MM.1S (cell line): ENCODE measurements around the gene CD52.

Experiments
- EZH2 ChIP-seq: fragments of 300-600 bp; sonication (generic); optimal IDR thresholded peaks from 2 replicates; pipeline ENCODE3; 2017; ENCODE audit warnings: low read depth, mild to moderate bottlenecking, antibody characterized with exemption, low read length, mixed read lengths
- EZH2phosphoT487 ChIP-seq: fragments of 300-600 bp; sonication (generic); IDR thresholded peaks from 2 replicates; pipeline ENCODE4 v1.6.1; 2018; ENCODE audit warnings: antibody characterized with exemption, low read length

DNA sequence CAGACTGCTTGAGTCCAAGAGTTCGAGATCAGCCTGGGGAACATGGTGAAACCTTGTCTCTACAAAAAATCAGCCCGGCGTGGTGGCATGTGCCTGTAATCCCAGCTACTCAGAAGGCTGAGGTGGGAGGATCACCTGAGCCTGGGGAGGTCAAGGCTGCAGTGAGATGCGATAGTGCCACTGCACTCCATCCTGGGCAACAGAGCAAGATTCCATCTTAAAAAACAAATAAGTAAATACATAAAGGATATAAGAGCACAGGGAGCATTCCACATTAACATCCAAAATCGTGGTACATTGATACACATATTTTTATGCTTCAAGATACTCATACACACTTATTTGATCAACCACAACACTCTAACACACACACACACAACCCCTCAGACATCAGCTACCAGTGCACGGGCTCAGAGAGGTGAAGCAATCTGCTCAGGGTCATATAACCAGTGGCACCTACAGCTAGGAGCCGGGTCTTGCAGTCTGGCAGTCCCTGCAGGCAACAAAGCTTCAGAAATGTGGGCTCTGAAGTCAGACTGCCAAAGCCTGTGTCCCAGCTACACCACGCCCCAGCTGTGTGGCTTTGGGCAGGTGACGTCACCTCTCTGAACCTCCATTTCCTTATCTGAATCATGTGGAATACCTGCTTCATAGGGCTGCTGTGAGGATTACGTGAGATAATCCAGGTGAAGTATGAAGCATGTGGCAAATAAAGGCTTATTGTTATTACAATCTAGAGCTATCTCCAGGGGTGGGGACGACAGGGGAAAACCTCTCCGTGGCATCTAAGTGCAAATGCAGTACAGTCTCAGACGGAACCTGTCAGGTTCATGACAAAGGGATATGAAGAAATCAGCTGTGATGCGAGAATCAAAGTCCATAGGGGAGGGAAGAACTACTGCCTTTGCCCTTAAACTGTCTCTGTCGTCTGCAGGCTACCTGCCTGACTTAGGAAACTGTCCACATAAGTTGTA lies 40.9 kb downstream of the CD52 start:
- TF ChIP-seq EZH2 (no peak), EZH2phosphoT487 (no peak)
